HG03469 (cell line): ENCODE results near the gene NCK2.

Source experiments
- ATAC-seq: cut with Tn5 transposase; IDR thresholded peaks from one replicate; pipeline ENCODE4 v1.9.1; 2021; ENCODE audit warnings: mild to moderate bottlenecking, moderate library complexity, moderate number of reproducible peaks; ENCODE audit not compliant: unreplicated experiment

The NCK2 gene

GRCh38 chr2:105808423-105809096 is 63.8 kb downstream of the NCK2 start:
- ATAC-seq: no peak

DNA sequence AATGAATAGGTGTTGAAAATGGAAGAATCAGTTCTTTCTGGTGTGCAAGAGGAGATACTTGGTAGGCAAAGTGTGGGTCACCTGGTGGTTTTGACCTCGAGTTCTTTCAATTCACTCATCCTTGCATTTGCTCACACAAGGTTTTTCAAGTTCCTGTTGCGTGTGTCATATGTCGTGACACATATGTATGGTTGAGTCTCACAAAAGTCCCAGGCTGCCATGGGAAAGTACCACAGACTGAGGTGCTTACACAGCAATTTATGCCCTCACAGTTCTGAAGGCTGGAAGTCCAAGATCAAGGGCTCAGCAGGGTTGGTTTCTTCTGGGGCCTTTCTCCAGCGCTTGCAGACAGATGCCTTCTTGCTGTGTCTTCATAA is 64.4 kb downstream of the NCK2 start:
- ATAC-seq: no peak

DNA sequence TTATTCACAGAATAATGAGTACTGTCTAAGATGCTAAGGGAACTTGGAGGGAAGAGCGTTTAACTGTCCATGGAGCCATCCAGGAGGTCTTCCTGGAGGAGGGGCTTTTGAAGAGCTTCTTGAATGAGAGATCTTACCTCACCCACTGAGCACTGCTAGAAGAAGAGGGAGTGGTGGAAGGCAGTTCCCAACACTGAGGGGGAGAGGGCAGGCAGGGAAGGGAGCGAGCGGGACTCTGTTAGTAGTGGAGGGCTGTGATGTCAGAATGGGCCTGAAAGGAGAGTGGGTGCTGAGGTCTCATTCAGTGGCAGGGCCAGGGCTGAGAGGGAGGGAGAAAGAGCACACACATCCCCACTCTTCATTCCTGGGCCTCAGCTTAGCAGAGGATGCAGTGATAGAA is 65.0 kb downstream of the NCK2 start:
- no peak for ATAC-seq

GRCh38 chr2:105812180-105813044 is 67.7 kb downstream of the NCK2 start:
- ATAC-seq: peak; percentile 88

GRCh38 chr2:105813045-105813315 is 68.3 kb downstream of the NCK2 start:
- ATAC-seq: no peak

GRCh38 chr2:105813405-105813804 is 68.7 kb downstream of the NCK2 start:
- ATAC-seq: no peak

DNA sequence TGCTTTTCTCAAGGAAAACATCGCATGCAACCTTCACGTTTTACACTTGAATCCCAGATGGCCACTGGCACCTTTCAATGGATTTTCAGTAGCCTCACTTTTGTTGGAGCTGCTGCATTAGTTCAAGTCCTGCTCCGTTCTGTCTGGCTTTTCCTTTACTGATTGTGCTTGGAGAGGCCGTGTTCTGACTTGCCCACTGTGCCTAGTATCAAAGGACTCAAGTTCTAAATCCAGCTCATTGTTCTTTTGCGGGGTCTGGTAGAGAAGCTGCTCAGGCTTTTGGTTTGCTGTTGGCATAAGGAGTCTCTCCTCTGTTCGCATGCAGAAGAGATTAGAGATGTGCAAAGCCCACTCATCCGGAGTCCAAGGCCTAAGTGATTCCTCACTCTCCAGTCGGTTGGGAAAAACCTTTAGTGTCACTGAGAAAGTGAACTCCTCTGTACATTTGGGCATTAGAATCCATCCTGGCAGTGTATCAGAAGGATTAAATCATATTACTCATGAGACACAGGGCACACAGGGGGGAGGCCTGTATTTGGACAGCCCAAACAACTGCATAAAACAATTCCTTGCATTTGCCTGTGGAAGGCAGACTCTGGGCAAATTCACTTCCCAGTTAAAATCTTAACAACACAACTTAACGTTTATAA is 69.7 kb downstream of the NCK2 start:
- ATAC-seq: no peak

DNA sequence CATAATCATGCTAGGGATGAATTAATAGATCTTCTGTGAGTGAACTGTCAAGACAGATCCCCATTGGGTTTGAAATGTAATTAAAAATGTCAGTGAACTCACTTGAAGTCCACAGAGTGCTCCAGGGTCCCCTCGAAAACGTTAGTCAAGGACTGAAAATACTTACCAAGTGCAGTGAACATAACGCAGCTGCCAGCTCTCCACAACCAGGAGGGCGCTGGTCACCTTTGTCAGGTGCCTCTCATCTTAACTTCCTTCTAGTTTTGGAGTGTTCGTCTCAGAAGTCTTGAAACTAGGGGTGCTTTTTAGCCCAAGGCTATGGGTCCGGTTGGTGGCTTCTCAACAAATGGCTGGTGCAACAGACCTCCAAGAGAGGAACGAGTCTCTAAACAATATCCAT is 70.7 kb downstream of the NCK2 start:
- no peak for ATAC-seq

- ATAC-seq: no peak
These were observed 75.4 kb downstream of the NCK2 start for GRCh38 chr2:105820151-105820550.

GRCh38 chr2:105820691-105821090 is 76.0 kb downstream of the NCK2 start:
- no peak for ATAC-seq

- no peak for ATAC-seq
These were observed 76.9 kb downstream of the NCK2 start for GRCh38 chr2:105821428-105822125.

DNA sequence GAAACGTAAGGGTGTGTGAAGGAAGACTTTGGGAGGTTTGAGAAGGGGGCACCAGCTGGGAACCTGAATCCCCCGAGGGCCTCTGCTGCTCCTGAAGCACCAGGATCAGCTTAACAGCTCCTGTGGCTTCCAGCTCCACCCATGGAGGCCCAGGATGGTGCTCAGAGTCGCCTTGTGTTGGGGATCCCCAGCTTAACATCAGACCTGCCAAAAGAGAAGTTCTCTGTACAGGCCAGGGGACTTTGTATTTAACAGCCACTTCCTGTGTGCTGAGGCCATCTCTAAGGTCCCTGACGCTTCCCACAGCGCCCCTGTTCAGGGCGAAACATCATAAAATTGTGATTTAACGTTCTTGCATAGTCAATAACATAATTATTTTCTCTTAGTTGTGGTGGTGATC is 77.5 kb downstream of the NCK2 start:
- peak; percentile 71 for ATAC-seq

- no peak for ATAC-seq
These were observed 79.7 kb downstream of the NCK2 start for GRCh38 chr2:105824446-105824845.

GRCh38 chr2:105827351-105828096 is 82.8 kb downstream of the NCK2 start:
- ATAC-seq: peak; percentile 47

- ATAC-seq: no peak
These were observed 83.8 kb downstream of the NCK2 start for GRCh38 chr2:105828558-105828957.

GRCh38 chr2:105834931-105835330 is 90.2 kb downstream of the NCK2 start:
- ATAC-seq: peak; percentile 81

GRCh38 chr2:105836341-105836740 is 91.6 kb downstream of the NCK2 start:
- no peak for ATAC-seq

DNA sequence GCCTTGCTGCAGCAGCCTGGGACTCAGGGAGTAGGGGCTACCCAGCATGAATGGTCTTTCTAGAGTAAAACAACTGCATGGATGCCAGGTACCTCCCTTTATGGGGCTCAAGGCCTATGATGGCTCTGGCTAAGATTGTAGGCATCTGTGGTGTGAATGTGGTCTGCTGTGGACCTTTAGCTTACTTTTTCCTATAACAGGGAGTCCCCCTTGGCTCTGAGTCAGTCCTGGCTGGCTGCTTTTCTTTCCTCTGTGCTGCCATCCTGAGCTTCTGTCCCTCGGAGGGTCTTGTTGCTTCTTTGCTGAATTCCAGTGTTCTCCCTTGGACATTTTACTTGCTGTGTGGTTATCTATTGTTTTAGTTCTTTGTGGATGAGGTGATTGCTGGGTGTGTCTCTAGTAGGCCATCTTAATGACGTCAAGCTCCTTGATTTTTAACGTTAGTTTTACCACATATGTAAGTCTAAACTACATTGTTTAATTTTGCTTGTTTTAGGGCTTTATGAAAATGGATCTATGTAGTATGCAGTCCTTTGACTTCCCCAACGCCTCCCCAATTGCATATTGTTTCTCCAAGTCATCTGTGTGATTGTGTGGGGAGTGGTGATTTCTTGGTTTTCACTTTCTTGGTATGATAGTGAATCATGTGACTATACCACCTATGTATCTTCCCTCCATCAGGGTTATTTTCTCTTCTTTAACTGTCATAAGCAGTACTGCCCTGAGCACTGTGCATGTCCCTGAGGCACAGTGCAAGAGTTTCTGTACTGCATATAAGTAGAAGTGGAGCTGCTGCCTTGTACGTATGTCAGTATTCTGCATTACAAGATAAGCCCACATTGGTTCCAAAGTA is 92.4 kb downstream of the NCK2 start:
- no peak for ATAC-seq

GRCh38 chr2:105839793-105840192 is 95.1 kb downstream of the NCK2 start:
- ATAC-seq: no peak

DNA sequence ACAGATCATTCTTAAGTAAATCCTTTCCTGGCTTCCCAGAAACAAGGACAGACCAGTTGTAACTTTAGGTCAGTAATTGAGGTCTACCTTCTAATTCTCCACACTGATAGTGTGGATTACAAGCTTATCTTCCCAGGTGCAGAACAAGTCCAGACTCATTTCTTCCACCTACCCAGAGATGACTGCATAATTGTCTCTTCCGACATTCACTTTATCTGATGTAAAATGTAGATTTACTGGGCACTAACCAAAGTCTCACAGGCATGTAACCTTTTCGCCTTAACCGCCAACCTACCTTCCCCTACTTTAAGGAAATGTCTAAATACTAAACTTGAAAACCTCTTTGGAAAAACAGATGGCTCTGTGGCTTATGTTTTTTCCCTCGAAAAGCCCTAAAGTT is 96.2 kb downstream of the NCK2 start:
- ATAC-seq: no peak
